GM23338 (cell line): ENCODE results near the gene PDE4D. TPM values are rescaled to one million over a fixed set of nuclear protein-coding genes. Genes with fewer than 3 reads are reported as not detected.
A peak's percentile ranks its signal among the peaks of the same experiment; 100 is the strongest.

Experiments used
- ATAC-seq: fragments of 200-7000 bp; cut with Tn5 transposase; 3 replicates; pipeline ENCODE4 v1.9.1; 2020
- DNase-seq: peaks from one replicate; pipeline ENCODE4 v3.0.0-alpha.2; 2015; ENCODE audit warnings: low spot score
- H2AFZ ChIP-seq: fragments of 200-600 bp; sonication (generic); 2 replicates; pipeline ENCODE4 v1.8.0; 2016; ENCODE audit warnings: antibody characterized with exemption, mild to moderate bottlenecking, moderate library complexity
- H3F3A ChIP-seq: fragments of 200-600 bp; sonication (generic); replicated peaks from 2 replicates; pipeline ENCODE4 v1.8.0; 2017; ENCODE audit warnings: antibody characterized with exemption, mixed run types, low read depth
- H3K27ac ChIP-seq: fragments of 200-600 bp; sonication (generic); 2 replicates; pipeline ENCODE4 v1.6.1; 2016; ENCODE audit warnings: low read depth
- H3K27me3 ChIP-seq: fragments of 200-600 bp; sonication (generic); 2 replicates; pipeline ENCODE4 v1.8.0; 2016; ENCODE audit warnings: mild to moderate bottlenecking, mixed run types, moderate library complexity; ENCODE audit not compliant: insufficient read depth
- H3K36me3 ChIP-seq: fragments of 200-600 bp; sonication (generic); 2 replicates; pipeline ENCODE4 v1.8.0; 2016; ENCODE audit warnings: mild to moderate bottlenecking; ENCODE audit not compliant: insufficient read depth
- H3K4me1 ChIP-seq: fragments of 200-600 bp; sonication (generic); 2 replicates; pipeline ENCODE4 v1.8.0; 2016; ENCODE audit warnings: mild to moderate bottlenecking, moderate library complexity; ENCODE audit not compliant: insufficient read depth
- H3K4me2 ChIP-seq: fragments of 200-600 bp; sonication (generic); 2 replicates; pipeline ENCODE4 v1.7.1; 2017; ENCODE audit warnings: mixed run types
- H3K4me3 ChIP-seq: fragments of 200-600 bp; sonication (generic); 2 replicates; pipeline ENCODE4 v1.6.1; 2016; ENCODE audit warnings: mixed run types
- H3K79me2 ChIP-seq: fragments of 200-600 bp; sonication (generic); replicated peaks from 2 replicates; pipeline ENCODE4 v1.8.0; 2017; ENCODE audit warnings: mild to moderate bottlenecking; ENCODE audit not compliant: insufficient read depth
- H3K9me2 ChIP-seq: fragments of 200-600 bp; sonication (generic); 2 replicates; pipeline ENCODE4 v1.8.0; 2017; ENCODE audit not compliant: insufficient read depth
- H4K20me1 ChIP-seq: fragments of 200-600 bp; sonication (generic); replicated peaks from 2 replicates; pipeline ENCODE4 v1.8.0; 2017; ENCODE audit warnings: mild to moderate bottlenecking; ENCODE audit not compliant: insufficient read depth
- H3K27ac Mint-ChIP-seq: 2 replicates; pipeline ENCODE4 v1.8.0; 2020; ENCODE audit warnings: inconsistent platforms, mild to moderate bottlenecking, moderate library complexity, mixed read lengths
- H3K27me3 Mint-ChIP-seq: 3 replicates; pipeline ENCODE4 v1.8.0; 2022; ENCODE audit warnings: low read depth, mild to moderate bottlenecking, moderate library complexity, mixed read lengths, inconsistent platforms; ENCODE audit not compliant: insufficient read depth, poor library complexity
- H3K36me3 Mint-ChIP-seq: 3 replicates; pipeline ENCODE4 v1.8.0; 2021; ENCODE audit warnings: low read depth, mild to moderate bottlenecking, inconsistent platforms, moderate library complexity, mixed read lengths
- H3K4me1 Mint-ChIP-seq: 3 replicates; pipeline ENCODE4 v1.8.0; 2020; ENCODE audit warnings: mild to moderate bottlenecking, inconsistent platforms, mixed read lengths
- H3K4me3 Mint-ChIP-seq: 3 replicates; pipeline ENCODE4 v1.8.0; 2021; ENCODE audit warnings: moderate library complexity, mild to moderate bottlenecking, inconsistent platforms, mixed read lengths
- H3K9me3 Mint-ChIP-seq: 3 replicates; pipeline ENCODE4 v1.8.0; 2020; ENCODE audit warnings: moderate library complexity, mild to moderate bottlenecking, inconsistent platforms, mixed read lengths
- EZH2 ChIP-seq: fragments of 200-600 bp; sonication (generic); IDR thresholded peaks from one replicate; pipeline ENCODE4 v1.8.0; 2017; ENCODE audit warnings: antibody characterized with exemption, mild to moderate bottlenecking, low read depth; ENCODE audit not compliant: unreplicated experiment
- EZH2phosphoT487 ChIP-seq: fragments of 200-600 bp; sonication (generic); IDR thresholded peaks from one replicate; pipeline ENCODE4 v1.8.1; 2018; ENCODE audit warnings: antibody characterized with exemption; ENCODE audit not compliant: unreplicated experiment
- NANOG ChIP-seq: IDR thresholded peaks from 2 replicates; pipeline ENCODE4 v1.6.1; 2016; ENCODE audit warnings: antibody characterized with exemption, borderline replicate concordance
- POLR2AphosphoS5 ChIP-seq: IDR thresholded peaks from 2 replicates; pipeline ENCODE4 v1.6.1; 2016; ENCODE audit warnings: antibody characterized with exemption, low read depth
- STAT1 ChIP-seq: IDR thresholded peaks from one replicate; pipeline ENCODE4 v1.6.1; 2016; ENCODE audit warnings: antibody characterized with exemption; ENCODE audit not compliant: unreplicated experiment
- ZNF114 ChIP-seq: fragments of 250-450 bp; sonication (Bioruptor Pico); IDR thresholded peaks from 2 replicates; pipeline ENCODE4 v1.5.0; 2020; ENCODE audit warnings: mild to moderate bottlenecking, moderate library complexity
- ZNF331 ChIP-seq: fragments of 250-450 bp; sonication (Bioruptor Pico); IDR thresholded peaks from 2 replicates; pipeline ENCODE4 v1.5.0; 2020; ENCODE audit warnings: low read depth, mild to moderate bottlenecking, moderate library complexity
- ZNF462 ChIP-seq: fragments of 250-450 bp; sonication (Bioruptor Pico); IDR thresholded peaks from 2 replicates; pipeline ENCODE4 v1.5.0; 2020; ENCODE audit warnings: mild to moderate bottlenecking, moderate library complexity
- polyA plus RNA-seq: library from polyadenylated mRNA; unstranded; fragments of >200 nt; fragmentation: Nextera tagmentation; extraction: Ambion mirVana; gene quantifications from 2 replicates; pipeline ENCODE4 v1.2.1, GENCODE V29; 2016
- total RNA-seq: library from RNA; depleted of rRNA; stranded (reverse); fragments of >200 nt; shearing (Covaris generic); gene quantifications from 2 replicates; pipeline ENCODE4 v1.2.3, GENCODE V29; 2014

The PDE4D gene
- total and polyA plus RNA-seq, 2 experiments from 2014 or later: 2.1 to 4.7 TPM

DNA sequence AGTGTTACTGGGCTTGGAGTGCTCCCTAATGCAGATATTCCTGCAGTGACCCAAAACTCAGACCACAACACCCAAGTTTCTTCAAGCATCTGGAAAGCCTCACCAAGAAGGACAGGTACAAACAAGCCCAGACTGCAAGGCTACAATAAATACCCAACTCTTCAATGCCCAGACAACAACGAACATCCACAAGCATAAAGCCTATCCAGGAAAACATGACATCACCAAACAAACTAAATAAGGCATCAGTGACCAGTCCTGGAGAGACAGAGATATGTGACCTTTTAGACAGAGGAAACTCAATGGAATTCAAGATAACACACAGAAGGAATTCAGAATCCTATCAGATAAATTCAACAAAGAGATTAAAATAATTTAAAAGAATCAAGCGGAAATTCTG lies 605.6 kb downstream of the PDE4D start:
- no peaks in the 10 kb centered on the region for H3K27me3 Mint-ChIP-seq
- no peaks in the 10 kb centered on the region for H3K9me3 Mint-ChIP-seq
- no peak overlapping the region for H3K4me3 Mint-ChIP-seq
- DNase-seq: no peak
- no peaks in the 10 kb centered on the region for H3F3A ChIP-seq
- H3K4me1 Mint-ChIP-seq: peaks cover 2% of the 10 kb centered on the region; the same call in 2 of the 3 replicates
- TF ChIP-seq EZH2phosphoT487: no peak
- TF ChIP-seq ZNF462 (CRISPR knock-in tag): no peak
- TF ChIP-seq ZNF114 (CRISPR knock-in tag): no peak
- no peaks in the 10 kb centered on the region for H3K36me3 Mint-ChIP-seq
- H3K9me2 ChIP-seq: no peaks in the 10 kb centered on the region
- H3K27me3 ChIP-seq: no peaks in the 10 kb centered on the region
- no peaks in the 10 kb centered on the region for H3K4me1 ChIP-seq
- no peak for ATAC-seq
- no peak overlapping the region for H2AFZ ChIP-seq
- H3K27ac ChIP-seq: no peak overlapping the region
- H4K20me1 ChIP-seq: no peaks in the 10 kb centered on the region
- H3K27ac Mint-ChIP-seq: no peak overlapping the region
- H3K4me3 ChIP-seq: no peak overlapping the region
- no peak overlapping the region for H3K4me2 ChIP-seq
- no peaks in the 10 kb centered on the region for H3K36me3 ChIP-seq
- H3K79me2 ChIP-seq: no peaks in the 10 kb centered on the region

- ATAC-seq (peak; percentile 54), DNase-seq (no peak)
- Histone ChIP-seq H3K36me3 (no peaks in the 10 kb centered on the region), H3K9me2 (no peaks in the 10 kb centered on the region), H4K20me1 (no peaks in the 10 kb centered on the region), H3K4me1 (no peaks in the 10 kb centered on the region), H3K79me2 (no peaks in the 10 kb centered on the region), H2AFZ (no peak overlapping the region), H3K27ac (no peak overlapping the region), H3F3A (no peaks in the 10 kb centered on the region), H3K4me3 (no peak overlapping the region), H3K27me3 (no peaks in the 10 kb centered on the region), H3K4me2 (no peak overlapping the region)
- Mint-ChIP-seq H3K27me3 (no peaks in the 10 kb centered on the region), H3K4me3 (no peak overlapping the region), H3K9me3 (no peaks in the 10 kb centered on the region), H3K4me1 (peaks cover 2% of the 10 kb centered on the region; the same call in 2 of the 3 replicates), H3K36me3 (no peaks in the 10 kb centered on the region), H3K27ac (no peak overlapping the region)
- TF ChIP-seq NANOG (no peak), ZNF331 (CRISPR knock-in tag) (no peak), POLR2AphosphoS5 (no peak), STAT1 (no peak), EZH2 (no peak), ZNF462 (CRISPR knock-in tag) (no peak)
Observed at GRCh38 chr5:59287361-59287760, 606.2 kb downstream of the PDE4D start.
